Fibroblast of villous mesenchyme (primary cell): ENCODE measurements around the gene TECTA. TPM values are rescaled to one million over a fixed set of nuclear protein-coding genes. Genes with fewer than 3 reads are reported as not detected.

Experiments used
- DNase-seq: peaks from one replicate; pipeline ENCODE4 v3.0.0-alpha.2; 2010; ENCODE audit warnings: low read depth
- H3K4me3 ChIP-seq: 2 replicates; pipeline ENCODE4 v1.5.1; 2011; ENCODE audit warnings: low read depth, mild to moderate bottlenecking, low read length
- total RNA-seq: library from RNA; depleted of rRNA; stranded (reverse); fragments of >200 nt; gene quantifications from 2 replicates; pipeline ENCODE4 v1.2.3, GENCODE V29; 2012
- TF ChIP-seq, protein P1 (sequence below): IDR thresholded peaks from 2 replicates; pipeline ENCODE4 v1.5.1; 2012; ENCODE audit warnings: low read depth, mild to moderate bottlenecking, low read length; ENCODE audit not compliant: insufficient read depth

TECTA gene
- total RNA-seq, 1 donor: under 0.01 TPM

DNA sequence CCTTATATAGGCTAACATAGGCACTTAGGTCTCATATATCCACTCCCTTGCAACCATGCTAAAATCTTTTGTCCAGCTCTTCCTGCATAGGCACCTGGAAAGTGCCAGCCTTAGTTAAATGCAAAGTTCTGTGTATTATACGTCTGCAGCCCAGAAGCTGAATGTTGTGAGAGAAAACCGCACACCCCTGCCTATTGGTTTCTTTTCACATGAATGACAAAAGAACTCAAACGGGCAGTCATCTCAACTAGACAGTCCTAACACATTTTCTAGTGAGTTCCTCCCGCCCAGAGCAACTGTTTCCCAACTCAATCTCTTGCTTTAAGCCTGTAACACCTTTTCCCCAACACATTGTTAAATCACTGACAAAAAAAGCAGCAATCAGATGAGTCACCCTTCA lies 122.1 kb downstream of the TECTA start:
- H3K4me3 ChIP-seq: no peak overlapping the region
- no peak for DNase-seq
- TF ChIP-seq, protein P1, sequence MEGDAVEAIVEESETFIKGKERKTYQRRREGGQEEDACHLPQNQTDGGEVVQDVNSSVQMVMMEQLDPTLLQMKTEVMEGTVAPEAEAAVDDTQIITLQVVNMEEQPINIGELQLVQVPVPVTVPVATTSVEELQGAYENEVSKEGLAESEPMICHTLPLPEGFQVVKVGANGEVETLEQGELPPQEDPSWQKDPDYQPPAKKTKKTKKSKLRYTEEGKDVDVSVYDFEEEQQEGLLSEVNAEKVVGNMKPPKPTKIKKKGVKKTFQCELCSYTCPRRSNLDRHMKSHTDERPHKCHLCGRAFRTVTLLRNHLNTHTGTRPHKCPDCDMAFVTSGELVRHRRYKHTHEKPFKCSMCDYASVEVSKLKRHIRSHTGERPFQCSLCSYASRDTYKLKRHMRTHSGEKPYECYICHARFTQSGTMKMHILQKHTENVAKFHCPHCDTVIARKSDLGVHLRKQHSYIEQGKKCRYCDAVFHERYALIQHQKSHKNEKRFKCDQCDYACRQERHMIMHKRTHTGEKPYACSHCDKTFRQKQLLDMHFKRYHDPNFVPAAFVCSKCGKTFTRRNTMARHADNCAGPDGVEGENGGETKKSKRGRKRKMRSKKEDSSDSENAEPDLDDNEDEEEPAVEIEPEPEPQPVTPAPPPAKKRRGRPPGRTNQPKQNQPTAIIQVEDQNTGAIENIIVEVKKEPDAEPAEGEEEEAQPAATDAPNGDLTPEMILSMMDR: no peak

DNA sequence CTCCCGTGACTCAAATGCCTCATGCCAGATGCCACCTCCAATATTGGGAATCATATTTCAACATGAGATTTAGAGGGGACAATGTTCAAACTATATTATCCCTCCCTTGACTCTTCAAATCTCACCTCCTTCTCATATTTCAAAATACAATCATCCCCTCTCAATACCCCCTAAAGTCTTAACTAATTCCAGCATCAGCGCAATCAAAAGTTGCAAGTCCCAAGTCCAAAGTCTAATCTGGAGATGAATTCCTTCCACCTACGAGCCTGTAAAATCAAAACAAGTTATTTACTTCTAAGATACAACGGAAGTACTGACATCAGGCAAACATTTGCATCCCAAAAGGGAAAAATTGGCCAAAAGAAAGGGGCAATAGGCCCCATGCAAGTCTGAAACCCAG lies 124.3 kb downstream of the TECTA start:
- TF ChIP-seq, protein P1: no peak
- DNase-seq: no peak
- H3K4me3 ChIP-seq: no peak overlapping the region

DNA sequence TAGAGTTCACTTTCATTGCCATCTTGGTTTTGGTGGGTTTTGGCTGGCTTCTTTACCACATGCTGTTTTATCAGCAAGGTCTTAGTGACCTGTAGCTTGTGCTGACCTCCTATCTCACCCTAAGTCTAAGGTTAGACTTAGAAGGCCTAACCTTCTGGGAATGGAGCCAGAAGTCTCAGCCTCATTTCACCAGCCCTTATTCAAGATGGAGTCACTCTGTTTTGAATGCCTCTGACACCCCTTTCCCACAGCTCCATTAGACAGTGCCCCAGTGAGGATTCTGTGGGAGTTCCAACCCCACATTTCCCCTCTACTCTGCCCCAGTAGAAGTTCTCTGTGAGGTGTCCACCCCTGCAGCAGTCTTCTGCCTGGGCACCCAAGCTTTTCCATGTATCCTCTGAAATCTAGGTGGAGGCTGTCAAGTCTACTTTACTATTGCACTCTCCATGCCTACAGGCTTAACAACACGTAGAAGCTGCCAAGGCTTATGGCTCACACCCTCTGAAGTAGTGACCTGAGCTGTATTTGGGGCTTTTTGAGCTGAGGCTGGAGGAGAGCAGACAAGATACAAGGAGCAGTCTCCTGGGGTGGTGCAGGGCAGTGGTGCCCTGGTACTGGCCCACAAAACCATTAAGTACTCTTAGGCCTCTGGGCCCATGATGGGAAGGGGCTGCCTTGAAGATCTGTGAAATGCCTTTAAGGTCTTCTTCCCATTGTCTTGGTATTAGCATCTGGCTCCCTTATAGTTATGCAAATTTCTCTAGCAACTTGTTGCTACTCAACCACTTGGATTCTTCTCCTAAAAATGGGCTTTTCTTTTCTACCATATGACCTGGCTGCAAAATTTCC lies 125.6 kb downstream of the TECTA start:
- TF ChIP-seq, protein P1: no peak
- no peak for DNase-seq
- H3K4me3 ChIP-seq: no peak overlapping the region

DNA sequence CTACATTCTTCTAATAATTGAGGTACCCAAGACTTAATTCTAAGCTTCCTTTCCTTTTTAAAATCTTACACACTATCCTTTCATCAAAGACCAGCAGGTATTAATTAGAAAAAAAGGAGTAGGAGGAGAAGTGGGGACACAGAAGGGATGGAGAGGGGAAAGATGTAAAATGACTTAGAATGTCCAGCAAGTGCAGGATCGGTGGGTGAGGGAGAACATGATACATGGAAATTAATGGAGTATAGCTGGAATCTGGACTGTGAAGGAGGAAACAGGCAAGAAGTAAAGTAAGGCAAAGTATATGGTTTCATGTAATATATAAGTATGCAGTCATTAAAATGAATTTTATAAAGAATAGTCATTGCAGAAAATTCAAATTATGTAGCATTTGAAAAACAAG lies 127.8 kb downstream of the TECTA start:
- no peak overlapping the region for H3K4me3 ChIP-seq
- TF ChIP-seq, protein P1: no peak
- no peak for DNase-seq

DNA sequence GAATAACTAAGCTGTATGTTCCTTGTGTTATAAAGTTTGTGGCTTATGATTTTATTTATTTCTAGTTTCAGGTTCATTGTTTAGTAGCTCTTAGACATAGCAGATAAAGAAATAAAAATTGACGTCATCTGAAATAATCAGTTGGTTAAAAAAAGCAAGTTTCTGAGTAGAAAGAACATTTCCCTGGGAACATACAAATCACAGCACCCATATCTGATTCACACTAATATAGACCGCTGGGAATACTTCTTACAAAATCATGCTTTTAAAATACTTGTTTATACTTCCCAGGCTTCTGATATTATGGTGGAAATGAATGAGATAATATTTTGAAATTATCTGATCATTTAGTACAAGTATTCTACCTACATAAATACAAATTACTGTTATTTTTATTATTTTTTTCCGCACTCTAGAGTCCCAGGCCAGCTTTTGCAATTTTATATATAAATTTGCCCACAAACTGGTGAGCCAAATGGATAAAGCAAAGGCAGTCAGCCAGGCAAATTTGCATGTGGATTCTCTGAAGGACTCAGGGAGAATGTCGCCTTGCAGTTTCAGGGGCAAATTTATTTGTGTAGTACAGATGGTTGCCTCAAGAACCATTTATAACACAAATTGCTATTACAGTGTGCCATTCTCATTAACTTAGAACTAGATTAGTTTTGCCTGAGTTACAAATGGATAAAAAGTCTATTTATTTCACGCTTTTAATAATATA lies 128.6 kb downstream of the TECTA start:
- TF ChIP-seq, protein P1: no peak

GRCh38 chr11:121231576-121232278 lies 130.7 kb downstream of the TECTA start:
- TF ChIP-seq, protein P1: no peak
- no peak overlapping the region for H3K4me3 ChIP-seq
- no peak for DNase-seq

More for the DNA sequence above, 128.6 kb downstream of the TECTA start:
- no peak for DNase-seq
- H3K4me3 ChIP-seq: no peak overlapping the region
